ENCODE results near the gene IKBKG. TPM values are rescaled to one million over a fixed set of nuclear protein-coding genes. Genes with fewer than 3 reads are reported as not detected.
A peak's percentile ranks its signal among the peaks of the same experiment; 100 is the strongest.

The IKBKG gene
- total and polyA plus RNA-seq, 2 of the 13 experiments (the other 11 are each of a cell fraction or from before 2014, with no cell fraction given) = 30.6 to 44.3 TPM

DNA sequence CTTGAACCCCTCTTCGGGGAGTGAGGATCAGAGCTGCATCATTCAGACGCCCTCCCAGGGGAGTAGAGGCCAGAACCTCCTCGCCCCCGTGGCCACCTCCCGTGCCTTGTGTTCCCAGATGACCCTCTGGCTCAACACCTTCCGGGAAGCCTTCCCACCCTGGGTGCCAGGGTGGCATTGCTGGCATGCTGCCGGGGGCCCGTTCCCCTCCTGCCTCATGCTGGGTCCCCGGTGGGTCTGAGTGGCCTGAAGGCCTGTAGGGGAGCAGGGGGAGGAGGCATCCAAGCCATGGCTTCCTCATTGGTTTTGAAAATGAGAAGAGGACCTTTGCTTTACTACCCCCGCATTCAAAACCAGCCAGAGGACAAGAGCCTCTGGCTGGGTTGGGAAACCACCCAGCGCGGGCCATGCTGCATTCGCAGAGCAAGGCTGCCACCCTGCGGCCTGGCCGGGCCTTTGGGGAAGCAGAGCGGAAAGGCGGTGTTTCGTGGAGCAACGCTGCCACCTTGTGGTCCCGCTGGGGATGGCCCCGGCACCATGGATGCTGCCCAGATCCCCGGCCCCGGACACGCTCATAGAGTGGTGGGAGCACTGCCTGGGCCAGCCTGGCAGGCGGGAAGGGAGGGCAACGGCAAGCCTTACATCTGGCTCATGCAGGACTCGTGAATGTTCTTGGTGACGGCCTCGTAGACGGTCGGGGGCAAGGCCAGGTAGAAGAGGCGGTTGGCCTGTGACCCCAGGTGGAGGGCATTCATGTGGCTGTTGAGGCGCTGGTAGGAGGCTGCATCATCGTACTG is 12.7 kb upstream of the IKBKG start (continued):
- TF ChIP-seq, protein P1, sequence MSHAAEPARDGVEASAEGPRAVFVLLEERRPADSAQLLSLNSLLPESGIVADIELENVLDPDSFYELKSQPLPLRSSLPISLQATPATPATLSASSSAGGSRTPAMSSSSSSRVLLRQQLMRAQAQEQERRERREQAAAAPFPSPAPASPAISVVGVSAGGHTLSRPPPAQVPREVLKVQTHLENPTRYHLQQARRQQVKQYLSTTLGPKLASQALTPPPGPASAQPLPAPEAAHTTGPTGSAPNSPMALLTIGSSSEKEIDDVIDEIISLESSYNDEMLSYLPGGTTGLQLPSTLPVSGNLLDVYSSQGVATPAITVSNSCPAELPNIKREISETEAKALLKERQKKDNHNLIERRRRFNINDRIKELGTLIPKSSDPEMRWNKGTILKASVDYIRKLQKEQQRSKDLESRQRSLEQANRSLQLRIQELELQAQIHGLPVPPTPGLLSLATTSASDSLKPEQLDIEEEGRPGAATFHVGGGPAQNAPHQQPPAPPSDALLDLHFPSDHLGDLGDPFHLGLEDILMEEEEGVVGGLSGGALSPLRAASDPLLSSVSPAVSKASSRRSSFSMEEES (CRISPR knock-in tag; IDR thresholded peaks at IDR 0.05) = peak; percentile 20; the same call in 1 of the 2 replicates
- no peak for TF ChIP-seq SRSF1 (optimal IDR thresholded peaks at IDR 0.05; ENCODE audit: low read depth, low read length)
- TF ChIP-seq, protein P2, sequence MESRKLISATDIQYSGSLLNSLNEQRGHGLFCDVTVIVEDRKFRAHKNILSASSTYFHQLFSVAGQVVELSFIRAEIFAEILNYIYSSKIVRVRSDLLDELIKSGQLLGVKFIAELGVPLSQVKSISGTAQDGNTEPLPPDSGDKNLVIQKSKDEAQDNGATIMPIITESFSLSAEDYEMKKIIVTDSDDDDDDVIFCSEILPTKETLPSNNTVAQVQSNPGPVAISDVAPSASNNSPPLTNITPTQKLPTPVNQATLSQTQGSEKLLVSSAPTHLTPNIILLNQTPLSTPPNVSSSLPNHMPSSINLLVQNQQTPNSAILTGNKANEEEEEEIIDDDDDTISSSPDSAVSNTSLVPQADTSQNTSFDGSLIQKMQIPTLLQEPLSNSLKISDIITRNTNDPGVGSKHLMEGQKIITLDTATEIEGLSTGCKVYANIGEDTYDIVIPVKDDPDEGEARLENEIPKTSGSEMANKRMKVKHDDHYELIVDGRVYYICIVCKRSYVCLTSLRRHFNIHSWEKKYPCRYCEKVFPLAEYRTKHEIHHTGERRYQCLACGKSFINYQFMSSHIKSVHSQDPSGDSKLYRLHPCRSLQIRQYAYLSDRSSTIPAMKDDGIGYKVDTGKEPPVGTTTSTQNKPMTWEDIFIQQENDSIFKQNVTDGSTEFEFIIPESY (CRISPR knock-in tag; IDR thresholded peaks at IDR 0.05) = peak; percentile 80
- TF ChIP-seq NFYC (CRISPR knock-in tag; IDR thresholded peaks at IDR 0.05) = peak; percentile 18; the same call in 1 of the 2 replicates
- no peak for TF ChIP-seq ZNF775 (CRISPR knock-in tag; IDR thresholded peaks at IDR 0.05; ENCODE audit: borderline replicate concordance)
- TF ChIP-seq, protein P3, sequence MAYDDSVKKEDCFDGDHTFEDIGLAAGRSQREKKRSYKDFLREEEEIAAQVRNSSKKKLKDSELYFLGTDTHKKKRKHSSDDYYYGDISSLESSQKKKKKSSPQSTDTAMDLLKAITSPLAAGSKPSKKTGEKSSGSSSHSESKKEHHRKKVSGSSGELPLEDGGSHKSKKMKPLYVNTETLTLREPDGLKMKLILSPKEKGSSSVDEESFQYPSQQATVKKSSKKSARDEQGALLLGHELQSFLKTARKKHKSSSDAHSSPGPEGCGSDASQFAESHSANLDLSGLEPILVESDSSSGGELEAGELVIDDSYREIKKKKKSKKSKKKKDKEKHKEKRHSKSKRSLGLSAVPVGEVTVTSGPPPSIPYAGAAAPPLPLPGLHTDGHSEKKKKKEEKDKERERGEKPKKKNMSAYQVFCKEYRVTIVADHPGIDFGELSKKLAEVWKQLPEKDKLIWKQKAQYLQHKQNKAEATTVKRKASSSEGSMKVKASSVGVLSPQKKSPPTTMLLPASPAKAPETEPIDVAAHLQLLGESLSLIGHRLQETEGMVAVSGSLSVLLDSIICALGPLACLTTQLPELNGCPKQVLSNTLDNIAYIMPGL (CRISPR knock-in tag; IDR thresholded peaks at IDR 0.05; ENCODE audit: borderline replicate concordance in 1 of 2, low read depth in 1 of 2) = peak; percentile 78 to 83; a peak in 2 of 4 replicates
- TF ChIP-seq, protein P4, sequence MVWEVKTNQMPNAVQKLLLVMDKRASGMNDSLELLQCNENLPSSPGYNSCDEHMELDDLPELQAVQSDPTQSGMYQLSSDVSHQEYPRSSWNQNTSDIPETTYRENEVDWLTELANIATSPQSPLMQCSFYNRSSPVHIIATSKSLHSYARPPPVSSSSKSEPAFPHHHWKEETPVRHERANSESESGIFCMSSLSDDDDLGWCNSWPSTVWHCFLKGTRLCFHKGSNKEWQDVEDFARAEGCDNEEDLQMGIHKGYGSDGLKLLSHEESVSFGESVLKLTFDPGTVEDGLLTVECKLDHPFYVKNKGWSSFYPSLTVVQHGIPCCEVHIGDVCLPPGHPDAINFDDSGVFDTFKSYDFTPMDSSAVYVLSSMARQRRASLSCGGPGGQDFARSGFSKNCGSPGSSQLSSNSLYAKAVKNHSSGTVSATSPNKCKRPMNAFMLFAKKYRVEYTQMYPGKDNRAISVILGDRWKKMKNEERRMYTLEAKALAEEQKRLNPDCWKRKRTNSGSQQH (CRISPR knock-in tag; IDR thresholded peaks at IDR 0.05; ENCODE audit: low read depth) = no peak
- TF ChIP-seq NR3C1 (CRISPR knock-in tag; IDR thresholded peaks at IDR 0.05) = no peak
- no peak for TF ChIP-seq RORA (CRISPR knock-in tag; IDR thresholded peaks at IDR 0.05)
- no peak for TF ChIP-seq ATRX (CRISPR knock-in tag; IDR thresholded peaks at IDR 0.05; ENCODE audit: borderline replicate concordance)
- no peak for TF ChIP-seq PAF1 (CRISPR knock-in tag; IDR thresholded peaks at IDR 0.05)
- TF ChIP-seq ZNF101 (CRISPR knock-in tag; IDR thresholded peaks at IDR 0.05; ENCODE audit: borderline replicate concordance, low read depth) = no peak
- no peak for TF ChIP-seq NR2C2 (CRISPR knock-in tag; IDR thresholded peaks at IDR 0.05; ENCODE audit: borderline replicate concordance)
- TF ChIP-seq DMAP1 (CRISPR knock-in tag; IDR thresholded peaks at IDR 0.05) = no peak
- 0 out of 2 replicates have a peak, but pooled peaks have one; percentile 26 for TF ChIP-seq MED1 (CRISPR knock-in tag; IDR thresholded peaks at IDR 0.05)
- TF ChIP-seq CBX5 (CRISPR knock-in tag; IDR thresholded peaks at IDR 0.05; ENCODE audit: borderline replicate concordance) = peak; percentile 25; the same call in 1 of the 2 replicates
- TF ChIP-seq, protein P5, sequence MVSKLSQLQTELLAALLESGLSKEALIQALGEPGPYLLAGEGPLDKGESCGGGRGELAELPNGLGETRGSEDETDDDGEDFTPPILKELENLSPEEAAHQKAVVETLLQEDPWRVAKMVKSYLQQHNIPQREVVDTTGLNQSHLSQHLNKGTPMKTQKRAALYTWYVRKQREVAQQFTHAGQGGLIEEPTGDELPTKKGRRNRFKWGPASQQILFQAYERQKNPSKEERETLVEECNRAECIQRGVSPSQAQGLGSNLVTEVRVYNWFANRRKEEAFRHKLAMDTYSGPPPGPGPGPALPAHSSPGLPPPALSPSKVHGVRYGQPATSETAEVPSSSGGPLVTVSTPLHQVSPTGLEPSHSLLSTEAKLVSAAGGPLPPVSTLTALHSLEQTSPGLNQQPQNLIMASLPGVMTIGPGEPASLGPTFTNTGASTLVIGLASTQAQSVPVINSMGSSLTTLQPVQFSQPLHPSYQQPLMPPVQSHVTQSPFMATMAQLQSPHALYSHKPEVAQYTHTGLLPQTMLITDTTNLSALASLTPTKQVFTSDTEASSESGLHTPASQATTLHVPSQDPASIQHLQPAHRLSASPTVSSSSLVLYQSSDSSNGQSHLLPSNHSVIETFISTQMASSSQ (IDR thresholded peaks at IDR 0.05; ENCODE audit: low read depth) = no peak
- TF ChIP-seq, protein P5 (CRISPR knock-in tag; IDR thresholded peaks at IDR 0.05; ENCODE audit: borderline replicate concordance) = no peak
